Spinal cord (tissue), 10 donors: ENCODE measurements around the gene MBD3. TPM values are rescaled to one million over a fixed set of nuclear protein-coding genes. Genes with fewer than 3 reads are reported as not detected.

Experiments
- DNase-seq, 6 donors: peaks; one replicate each; pipeline versions ENCODE4 v3.0.0 to v3.0.0-alpha.2; 2013 to 2015; ENCODE audit warnings: low spot score in 6 of 6, low read depth in 4 of 6
- H3K27ac ChIP-seq: one replicate; pipeline ENCODE4 v1.5.1; 2013; ENCODE audit warnings: low read depth, low read length, control low read depth
- H3K27me3 ChIP-seq: one replicate; pipeline ENCODE4 v1.6.1; 2013; ENCODE audit warnings: low read length; ENCODE audit not compliant: control insufficient read depth, insufficient read depth
- H3K36me3 ChIP-seq: one replicate; pipeline ENCODE4 v1.6.1; 2013; ENCODE audit warnings: low read length; ENCODE audit not compliant: control insufficient read depth, insufficient read depth
- H3K4me1 ChIP-seq: one replicate; pipeline ENCODE4 v1.6.1; 2013; ENCODE audit warnings: low read length; ENCODE audit not compliant: control insufficient read depth, insufficient read depth
- H3K4me3 ChIP-seq: one replicate; pipeline ENCODE4 v1.5.1; 2013; ENCODE audit warnings: low read depth, low read length, control low read depth
- H3K9me3 ChIP-seq: one replicate; pipeline ENCODE4 v1.6.1; 2013; ENCODE audit warnings: low read length; ENCODE audit not compliant: control insufficient read depth, insufficient read depth
- WGBS: methylation state at CpG from one replicate; pipeline ENCODE4 v1.1.5; 2013; ENCODE audit warnings: missing lambda C conversion rate; ENCODE audit not compliant: insufficient coverage; 5-methylcytosine and 5-hydroxymethylcytosine counted together
- polyA plus RNA-seq, 2 donors: library from polyadenylated mRNA; unstranded; fragments of 120-200 nt; gene quantifications; one replicate each; pipeline ENCODE4 v1.2.1, GENCODE V29; 2013; ENCODE audit not compliant: insufficient read length in 2 of 2
- total RNA-seq, 2 donors: library from RNA; depleted of rRNA in 1 of 2; stranded (reverse); fragments of 120-200 nt in 1 of 2; fragments of >200 nt in 1 of 2; gene quantifications; one replicate each; pipeline versions ENCODE4 v1.2.3 to v1.2.4, GENCODE V29; 2013 to 2014
- donor health status: healthy.

The MBD3 gene
- total and polyA plus RNA-seq, 4 donors = 36.6 to 113 (median 89.0) TPM

DNA sequence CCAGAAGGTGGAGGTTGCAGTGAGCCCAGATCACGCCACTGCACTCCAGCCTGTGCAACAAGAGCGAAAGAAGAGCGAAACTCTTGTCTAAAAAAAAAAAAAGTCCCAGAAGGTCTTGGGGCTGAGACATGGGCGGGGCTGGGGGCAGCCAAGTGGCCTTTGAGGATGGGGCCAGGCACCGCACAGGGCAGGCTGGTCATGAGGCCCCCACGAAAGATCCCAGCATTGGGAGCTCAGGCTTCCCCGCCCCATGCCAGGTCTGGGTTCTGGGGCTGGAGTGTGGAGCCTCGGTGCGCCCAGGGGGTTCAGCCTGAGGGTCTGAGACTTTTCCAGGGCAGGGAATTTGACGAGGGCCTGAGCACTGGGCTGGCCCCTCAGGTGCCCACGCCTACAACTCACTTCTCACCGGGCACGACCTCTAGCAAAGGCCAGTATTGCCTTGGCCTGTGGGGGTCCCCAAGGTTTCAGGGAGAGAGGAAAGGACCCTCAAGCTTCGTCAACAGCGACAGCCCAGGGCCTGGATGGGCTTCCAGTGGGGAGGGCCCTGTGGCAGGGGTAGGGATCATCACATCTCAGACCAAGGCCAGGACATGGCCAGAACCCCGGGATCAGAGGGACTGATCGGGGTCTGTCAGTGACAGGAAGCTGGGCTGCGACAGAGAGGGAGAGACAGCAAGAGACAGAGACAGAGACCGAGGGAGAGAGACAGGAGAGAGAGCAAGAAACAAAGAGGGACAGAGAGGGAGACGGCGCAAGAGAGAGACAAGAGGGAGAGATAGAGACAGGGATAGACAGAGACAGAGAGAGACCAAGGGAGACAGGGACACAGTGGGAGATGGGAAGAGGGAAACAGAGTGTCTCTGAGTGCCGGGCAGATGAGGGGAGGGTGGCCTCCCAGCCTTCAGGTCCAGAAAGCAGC, 17.1 kb downstream of the MBD3 start:
- Histone ChIP-seq H3K27ac (no peak overlapping the region), H3K4me1 (peaks cover 3% of the 10 kb centered on the region), H3K4me3 (no peak overlapping the region), H3K27me3 (no peaks in the 10 kb centered on the region), H3K36me3 (peaks cover 69% of the 10 kb centered on the region), H3K9me3 (no peaks in the 10 kb centered on the region)
- DNase-seq = no peak
- 89% methylated on average over 19 of the region's 22 CpGs for WGBS

DNA sequence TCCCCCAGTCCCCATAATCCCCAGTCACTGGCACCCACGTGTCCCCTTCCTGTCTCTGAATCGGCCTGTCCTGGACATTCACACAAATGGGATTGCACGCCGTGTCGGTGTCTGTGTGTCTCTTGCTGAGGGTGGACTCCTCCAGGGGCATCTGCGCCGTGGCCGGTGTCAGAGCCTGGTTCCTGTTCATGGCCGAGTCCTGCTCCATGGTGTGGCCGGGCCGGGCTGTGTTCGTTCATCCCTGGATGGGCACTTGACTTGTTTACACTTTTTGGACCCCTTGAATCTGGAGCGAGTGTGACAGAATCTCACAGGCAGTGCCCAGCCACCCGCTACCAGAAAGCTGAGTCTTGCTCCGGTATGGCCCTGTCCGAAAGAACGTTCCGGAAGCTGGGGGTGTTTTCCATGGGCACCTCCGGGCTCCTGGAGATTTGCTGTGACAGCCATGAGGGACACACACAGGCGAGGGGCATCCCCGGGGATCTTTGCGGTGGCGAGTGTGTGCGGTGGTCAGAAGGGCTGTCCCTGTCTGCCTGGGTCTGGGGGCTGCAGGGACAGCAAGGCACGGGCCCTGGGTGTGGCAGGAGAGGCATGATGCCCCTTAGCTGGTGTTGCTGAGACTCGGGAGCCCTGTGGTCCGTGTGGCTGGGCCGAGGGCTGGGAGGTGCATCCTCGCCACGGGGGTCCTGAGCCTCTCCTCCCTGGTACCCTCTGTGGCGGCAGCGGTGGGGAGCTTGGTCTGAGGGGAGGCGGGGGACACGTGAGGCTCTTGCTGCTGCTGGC, 18.1 kb downstream of the MBD3 start:
- H3K27ac ChIP-seq = no peak overlapping the region
- 91% methylated on average over 34 of the region's 34 CpGs for WGBS

DNA sequence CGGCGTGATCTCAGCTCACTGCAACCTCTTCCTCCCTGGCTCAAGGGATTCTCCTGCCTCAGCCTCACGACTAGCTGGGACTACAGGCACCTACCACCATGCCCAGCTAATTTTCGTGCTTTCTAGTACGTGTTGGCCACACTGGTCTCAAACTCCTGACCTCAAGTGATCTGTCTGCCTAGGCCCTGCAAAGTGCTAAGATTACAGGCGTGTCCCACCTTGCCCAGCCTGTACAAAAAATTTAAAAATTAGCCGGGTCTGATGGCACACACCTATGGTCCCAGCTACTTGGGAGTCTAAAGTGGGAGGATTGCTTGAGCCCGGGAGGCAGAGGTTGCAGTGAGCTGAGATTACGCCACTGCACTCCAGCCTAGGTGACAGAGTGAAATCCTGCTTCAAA, 19.9 kb downstream of the MBD3 start:
- Histone ChIP-seq H3K36me3 (peaks cover 43% of the 10 kb centered on the region), H3K4me3 (no peak overlapping the region), H3K4me1 (peaks cover 11% of the 10 kb centered on the region), H3K27me3 (no peaks in the 10 kb centered on the region), H3K9me3 (no peaks in the 10 kb centered on the region), H3K27ac (no peak overlapping the region)
- no peak for DNase-seq
- 91% methylated on average over 8 of the region's 9 CpGs for WGBS

More for the DNA sequence above, 18.1 kb downstream of the MBD3 start:
- DNase-seq = no peak
- no peaks in the 10 kb centered on the region for H3K27me3 ChIP-seq
- no peaks in the 10 kb centered on the region for H3K9me3 ChIP-seq
- peaks cover 3% of the 10 kb centered on the region for H3K4me1 ChIP-seq
- H3K4me3 ChIP-seq = no peak overlapping the region
- peaks cover 58% of the 10 kb centered on the region for H3K36me3 ChIP-seq

- 91% methylated on average over 7 of the region's 12 CpGs for WGBS
- H3K4me1 ChIP-seq = peaks cover 11% of the 10 kb centered on the region
Observed at GRCh38 chr19:1571358-1571757, 21.3 kb downstream of the MBD3 start.

DNA sequence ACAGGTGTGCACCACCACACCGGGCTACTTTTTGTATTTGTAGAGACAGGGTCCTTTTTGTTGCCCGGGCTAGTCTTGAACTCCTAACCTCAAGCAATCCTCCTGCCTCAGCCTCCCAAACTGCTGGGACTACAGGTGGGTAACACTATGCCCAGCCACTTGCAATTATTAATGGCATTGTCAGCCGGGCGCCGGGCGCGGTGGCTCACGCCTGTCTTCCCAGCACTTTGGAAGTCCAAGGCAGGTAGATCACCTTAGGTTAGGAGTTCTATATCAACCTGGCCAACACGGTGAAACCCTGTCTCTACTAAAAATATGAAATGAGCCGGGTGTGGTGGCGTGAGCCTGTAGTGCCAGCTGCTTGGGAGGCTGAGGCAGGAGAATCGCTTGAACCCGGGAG, 21.8 kb downstream of the MBD3 start:
- WGBS = 100% methylated on average over 3 of the region's 13 CpGs
- Histone ChIP-seq H3K36me3 (peaks cover 29% of the 10 kb centered on the region), H3K9me3 (no peaks in the 10 kb centered on the region), H3K4me3 (no peak overlapping the region), H3K4me1 (peaks cover 16% of the 10 kb centered on the region), H3K27me3 (no peaks in the 10 kb centered on the region), H3K27ac (no peak overlapping the region)
- DNase-seq = no peak

More at GRCh38 chr19:1571358-1571757, 21.3 kb downstream of the MBD3 start:
- H3K9me3 ChIP-seq = no peaks in the 10 kb centered on the region
- H3K4me3 ChIP-seq = no peak overlapping the region
- peaks cover 29% of the 10 kb centered on the region for H3K36me3 ChIP-seq
- H3K27me3 ChIP-seq = no peaks in the 10 kb centered on the region
- DNase-seq = no peak
- H3K27ac ChIP-seq = no peak overlapping the region

DNA sequence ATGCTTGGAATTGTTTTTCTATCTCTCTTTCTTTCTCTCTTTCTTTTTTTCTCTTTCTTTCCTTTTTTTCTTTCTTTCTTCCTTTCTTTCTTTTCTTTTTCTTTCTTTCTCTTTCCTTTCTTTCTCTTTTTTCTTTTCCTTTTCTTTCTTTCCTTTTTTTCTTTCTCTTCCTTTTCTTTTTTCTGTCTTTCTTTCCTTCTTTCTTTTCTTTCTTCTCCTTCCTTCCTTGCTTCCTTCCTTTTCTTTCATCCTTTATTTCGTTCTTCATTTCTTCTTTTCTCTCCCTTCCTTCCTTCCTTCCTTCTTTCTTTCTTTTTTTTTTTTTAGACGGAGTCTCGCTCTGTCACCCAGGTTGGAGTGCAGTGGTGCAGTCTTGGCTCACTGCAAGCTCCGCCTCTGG, 22.7 kb downstream of the MBD3 start:
- Histone ChIP-seq H3K9me3 (no peaks in the 10 kb centered on the region), H3K4me3 (no peak overlapping the region), H3K36me3 (peaks cover 27% of the 10 kb centered on the region), H3K27me3 (no peaks in the 10 kb centered on the region), H3K27ac (no peak overlapping the region), H3K4me1 (peaks cover 21% of the 10 kb centered on the region)
- no CpG with 5 or more reads among the region's 4 CpGs for whole genome bisulfite sequencing
- no peak for DNase-seq

DNA sequence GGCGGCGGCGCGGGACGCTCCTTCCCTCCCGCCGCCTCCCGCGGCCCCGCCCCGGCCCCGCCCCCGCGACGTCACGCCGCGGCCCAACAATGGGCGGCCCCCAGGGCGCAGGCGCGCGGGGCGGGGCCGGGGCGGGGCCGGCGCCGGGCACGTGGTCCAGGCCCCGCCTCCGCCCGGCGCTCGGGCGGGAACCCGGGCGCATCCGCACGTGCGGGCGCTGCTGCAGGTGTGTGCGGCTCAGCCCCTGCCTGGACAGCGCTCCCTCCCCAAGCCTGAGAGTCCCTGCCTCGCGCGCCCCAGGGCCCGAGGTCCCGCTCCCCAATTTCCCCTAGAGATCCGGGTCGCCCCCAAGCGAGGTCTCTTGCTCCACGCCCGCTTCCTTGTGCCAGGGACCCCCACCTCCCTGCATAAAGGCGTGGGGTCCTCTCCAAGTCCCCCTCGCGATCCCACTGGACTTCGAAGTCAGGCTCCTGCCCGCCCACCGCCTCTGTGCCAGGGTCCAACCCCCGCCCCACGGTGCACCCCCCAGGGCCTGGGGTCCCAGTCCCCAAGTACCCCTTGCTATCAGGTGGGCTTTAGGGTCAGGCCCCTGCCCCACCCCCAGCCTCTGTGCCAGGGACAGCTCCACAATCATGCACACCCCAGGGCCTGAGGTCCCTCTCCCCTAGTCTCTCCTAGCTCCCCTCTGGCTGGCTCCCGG, 24.2 kb downstream of the MBD3 start, which contains the start of gene MEX3D:
TSS of gene MEX3D (minus strand) at position 6 of the 700 bp plus-strand sequence. CDS start 267 bp downstream, outside the sequence.
- H3K4me1 ChIP-seq = peaks cover 26% of the 10 kb centered on the region
- peak; percentile 13 to 94 (median 69) for DNase-seq
- H3K4me3 ChIP-seq = peak within 1 kb of the TSS; percentile 90
- no peaks in the 10 kb centered on the region for H3K9me3 ChIP-seq
- peaks cover 20% of the 10 kb centered on the region for H3K36me3 ChIP-seq
- no peaks in the 10 kb centered on the region for H3K27me3 ChIP-seq
- H3K27ac ChIP-seq = peak within 1 kb of the TSS; percentile 98
- WGBS = 6% methylated on average over 62 of the region's 63 CpGs

- H3K4me3 ChIP-seq = no peak overlapping the region
- WGBS = 0% methylated on average over 62 of the region's 73 CpGs
- DNase-seq = peak in 2 of 6 donors; percentile 3 to 29
Observed at GRCh38 chr19:1567848-1568227, 24.8 kb downstream of the MBD3 start.

GRCh38 chr19:1567116-1567847, 25.4 kb downstream of the MBD3 start:
- DNase-seq = peak in 1 of 6 donors; percentile 25
- H3K4me1 ChIP-seq = peaks cover 30% of the 10 kb centered on the region
- WGBS = under 1% methylated on average over 108 of the region's 108 CpGs
- no peaks in the 10 kb centered on the region for H3K9me3 ChIP-seq
- peak overlapping the region; percentile 98 for H3K27ac ChIP-seq
- H3K36me3 ChIP-seq = peaks cover 31% of the 10 kb centered on the region
- H3K4me3 ChIP-seq = peak overlapping the region; percentile 90
- H3K27me3 ChIP-seq = no peaks in the 10 kb centered on the region

More at GRCh38 chr19:1567848-1568227, 24.8 kb downstream of the MBD3 start:
- Histone ChIP-seq H3K27me3 (no peaks in the 10 kb centered on the region), H3K4me1 (peaks cover 30% of the 10 kb centered on the region), H3K9me3 (no peaks in the 10 kb centered on the region), H3K27ac (no peak overlapping the region), H3K36me3 (peaks cover 26% of the 10 kb centered on the region)
